Adrenal gland (tissue), 5 donors: Measurements from ENCODE around the gene PRKCA.

Experiments
- CTCF ChIP-seq, 6 experiments: fragments of 450-650 bp in 4 of 6; fragments of 200-600 bp in 2 of 6; sonication (generic) in 1 of 6; IDR thresholded peaks; 1 replicate in 5 of 6; 2 replicates in 1 of 6; pipeline versions ENCODE4 v1.5.1 to v1.8.0; 2016 to 2021; ENCODE audit warnings: antibody characterized with exemption in 6 of 6, mild to moderate bottlenecking in 2 of 6, moderate library complexity in 1 of 6
- POLR2A ChIP-seq, 2 donors: fragments of 450-650 bp; IDR thresholded peaks; one replicate each; pipeline ENCODE4 v1.6.1; 2017; ENCODE audit warnings: antibody characterized with exemption in 2 of 2, mild to moderate bottlenecking in 2 of 2, moderate library complexity in 1 of 2
- donor health status: DM: no; HTN: no; CAD: no.

GRCh38 chr17:66763056-66763455 lies 460.6 kb downstream of the PRKCA start:
- TF ChIP-seq CTCF (IDR thresholded peaks at IDR 0.05) (no peak), POLR2A (IDR thresholded peaks at IDR 0.05) (no peak)
